Type B pancreatic cell (in vitro differentiated cells): ENCODE results near the gene CBS. TPM values are rescaled to one million over a fixed set of nuclear protein-coding genes. Genes with fewer than 3 reads are reported as not detected.

Experiments used
- DNase-seq: peaks from one replicate; pipeline ENCODE4 v3.0.0; 2021; ENCODE audit warnings: mixed read lengths; ENCODE audit not compliant: unreplicated experiment; ENCODE audit errors: extremely low spot score
- H3K27ac Mint-ChIP-seq: 2 replicates; pipeline ENCODE4 v1.8.0; 2021; ENCODE audit warnings: mild to moderate bottlenecking, mixed read lengths
- H3K27me3 Mint-ChIP-seq: 2 replicates; pipeline ENCODE4 v1.8.0; 2021; ENCODE audit warnings: mixed read lengths
- H3K36me3 Mint-ChIP-seq: 2 replicates; pipeline ENCODE4 v1.8.0; 2021; ENCODE audit warnings: mixed read lengths
- H3K4me1 Mint-ChIP-seq: one replicate; pipeline ENCODE4 v1.8.0; 2021; ENCODE audit warnings: mixed read lengths; ENCODE audit not compliant: unreplicated experiment
- H3K4me3 Mint-ChIP-seq: 2 replicates; pipeline ENCODE4 v1.8.0; 2021; ENCODE audit warnings: mild to moderate bottlenecking, mixed read lengths
- H3K9me3 Mint-ChIP-seq: 2 replicates; pipeline ENCODE4 v1.8.0; 2021; ENCODE audit warnings: mixed read lengths
- total RNA-seq: library from RNA; stranded (reverse); gene quantifications from 2 replicates; pipeline ENCODE4 v1.2.1, GENCODE V29; 2021; ENCODE audit warnings: low replicate concordance
- TF ChIP-seq, protein P1 (sequence below): fragments of 200-600 bp; sonication (generic); conservative IDR thresholded peaks from 2 replicates; pipeline ENCODE4 v1.5.0; 2021; ENCODE audit warnings: antibody characterized with exemption, mild to moderate bottlenecking

CBS gene
- total RNA-seq, 1 donor from 2014 or later: 68.6 TPM

DNA sequence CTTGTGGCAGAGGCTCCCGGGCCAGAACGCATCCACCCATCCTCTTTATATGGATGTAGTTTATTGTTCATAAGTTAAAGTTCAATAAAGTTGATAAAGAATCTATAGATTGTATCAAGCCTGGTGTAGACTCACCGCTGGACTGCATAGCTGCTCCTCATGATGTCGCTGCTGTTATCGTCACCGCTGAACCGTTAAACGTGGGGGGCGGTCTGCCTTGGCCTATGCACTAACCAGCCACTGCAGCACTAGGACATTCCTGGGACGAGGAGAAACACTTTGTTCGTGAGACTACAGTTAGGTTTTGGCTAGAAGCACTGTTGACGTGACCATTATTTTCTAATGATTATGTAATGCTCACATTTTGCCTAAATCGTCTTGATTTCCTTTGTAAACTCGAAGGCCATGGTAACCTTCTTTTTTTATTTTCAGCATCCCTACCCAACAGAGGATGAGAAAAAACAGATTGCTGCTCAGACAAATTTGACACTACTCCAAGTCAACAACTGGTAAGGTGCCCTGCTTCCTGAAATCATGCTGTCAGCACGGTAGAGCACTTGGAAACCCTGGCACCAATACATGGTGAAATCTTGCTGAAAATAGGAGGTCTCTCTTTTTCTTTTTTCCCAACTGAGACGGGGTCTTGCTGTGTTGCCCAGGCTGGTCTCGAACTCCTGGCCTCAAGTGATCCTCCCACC is 51.0 kb downstream of the CBS start:
- no peaks in the 10 kb centered on the region for H3K27me3 Mint-ChIP-seq
- no peaks in the 10 kb centered on the region for H3K9me3 Mint-ChIP-seq
- H3K27ac Mint-ChIP-seq: no peak overlapping the region
- H3K4me3 Mint-ChIP-seq: no peak overlapping the region
- DNase-seq: no peak
- peaks cover 3% of the 10 kb centered on the region for H3K4me1 Mint-ChIP-seq
- peaks cover 22% of the 10 kb centered on the region for H3K36me3 Mint-ChIP-seq
- TF ChIP-seq, protein P1, sequence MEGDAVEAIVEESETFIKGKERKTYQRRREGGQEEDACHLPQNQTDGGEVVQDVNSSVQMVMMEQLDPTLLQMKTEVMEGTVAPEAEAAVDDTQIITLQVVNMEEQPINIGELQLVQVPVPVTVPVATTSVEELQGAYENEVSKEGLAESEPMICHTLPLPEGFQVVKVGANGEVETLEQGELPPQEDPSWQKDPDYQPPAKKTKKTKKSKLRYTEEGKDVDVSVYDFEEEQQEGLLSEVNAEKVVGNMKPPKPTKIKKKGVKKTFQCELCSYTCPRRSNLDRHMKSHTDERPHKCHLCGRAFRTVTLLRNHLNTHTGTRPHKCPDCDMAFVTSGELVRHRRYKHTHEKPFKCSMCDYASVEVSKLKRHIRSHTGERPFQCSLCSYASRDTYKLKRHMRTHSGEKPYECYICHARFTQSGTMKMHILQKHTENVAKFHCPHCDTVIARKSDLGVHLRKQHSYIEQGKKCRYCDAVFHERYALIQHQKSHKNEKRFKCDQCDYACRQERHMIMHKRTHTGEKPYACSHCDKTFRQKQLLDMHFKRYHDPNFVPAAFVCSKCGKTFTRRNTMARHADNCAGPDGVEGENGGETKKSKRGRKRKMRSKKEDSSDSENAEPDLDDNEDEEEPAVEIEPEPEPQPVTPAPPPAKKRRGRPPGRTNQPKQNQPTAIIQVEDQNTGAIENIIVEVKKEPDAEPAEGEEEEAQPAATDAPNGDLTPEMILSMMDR: no peak

DNA sequence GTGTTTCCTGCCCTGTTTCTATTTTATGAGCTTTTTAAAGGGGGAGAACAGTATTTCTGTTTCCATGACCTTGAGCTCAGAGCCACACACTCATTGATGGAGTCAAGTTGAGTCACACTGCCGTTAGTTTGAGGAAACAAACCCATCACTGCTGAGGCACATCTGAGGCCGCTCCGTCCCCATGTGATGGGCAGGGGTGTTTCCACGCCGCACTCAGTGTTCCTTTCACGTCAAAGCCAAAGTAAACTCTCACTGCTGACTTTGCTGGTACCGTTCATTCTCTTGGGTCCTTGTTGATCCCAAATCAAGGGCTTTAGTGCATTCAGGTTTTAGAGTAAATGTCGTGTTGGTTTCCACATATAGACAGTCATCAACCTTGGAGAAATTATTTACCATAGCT is 52.5 kb downstream of the CBS start:
- Mint-ChIP-seq H3K27ac (no peak overlapping the region), H3K36me3 (peaks cover 16% of the 10 kb centered on the region), H3K27me3 (no peaks in the 10 kb centered on the region), H3K9me3 (no peaks in the 10 kb centered on the region), H3K4me1 (peaks cover 3% of the 10 kb centered on the region), H3K4me3 (no peak overlapping the region)
- no peak for DNase-seq
- TF ChIP-seq, protein P1: no peak

DNA sequence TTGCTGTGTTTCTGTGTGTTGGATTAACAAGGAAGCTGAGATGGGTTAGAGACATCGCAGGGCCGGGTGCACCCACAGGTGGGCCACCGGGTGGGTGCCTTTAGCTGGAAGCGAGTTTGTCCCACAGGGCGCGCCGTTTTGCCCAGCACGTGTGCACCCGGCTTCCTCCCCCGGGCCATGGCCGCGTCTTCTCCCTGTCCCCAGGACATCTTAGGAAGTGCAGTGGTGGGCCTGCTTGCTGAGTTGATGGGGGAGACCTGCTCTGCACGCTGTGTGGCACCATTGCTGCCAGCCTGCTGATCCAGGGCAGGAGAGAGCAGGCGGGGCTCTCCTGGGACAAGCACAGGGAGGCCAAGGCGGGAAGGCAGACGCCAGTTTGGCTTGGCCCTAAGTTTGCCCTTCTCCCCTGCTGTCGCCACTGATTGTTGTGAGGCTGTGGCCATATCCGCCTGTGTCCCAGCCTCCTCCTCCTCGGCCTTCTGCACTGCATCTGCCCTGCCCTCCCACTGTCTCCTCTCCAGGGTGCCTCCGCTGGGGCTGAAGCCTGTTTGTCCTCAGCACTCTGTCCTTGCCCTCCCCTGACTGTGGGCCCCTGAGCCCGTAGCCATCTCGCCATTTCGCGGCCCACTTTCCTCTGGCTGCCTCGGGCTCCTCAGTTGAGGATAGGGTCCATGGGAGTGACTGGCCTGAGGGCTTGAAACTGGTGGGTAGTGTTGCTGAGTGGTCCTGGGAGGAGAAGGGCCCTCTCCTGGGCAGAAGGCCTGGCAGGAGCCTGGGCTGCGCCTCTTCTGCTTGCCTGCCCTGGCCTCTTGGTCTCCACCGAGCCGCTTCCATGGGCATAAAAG is 53.7 kb downstream of the CBS start:
- H3K36me3 Mint-ChIP-seq: peaks cover 10% of the 10 kb centered on the region

DNA sequence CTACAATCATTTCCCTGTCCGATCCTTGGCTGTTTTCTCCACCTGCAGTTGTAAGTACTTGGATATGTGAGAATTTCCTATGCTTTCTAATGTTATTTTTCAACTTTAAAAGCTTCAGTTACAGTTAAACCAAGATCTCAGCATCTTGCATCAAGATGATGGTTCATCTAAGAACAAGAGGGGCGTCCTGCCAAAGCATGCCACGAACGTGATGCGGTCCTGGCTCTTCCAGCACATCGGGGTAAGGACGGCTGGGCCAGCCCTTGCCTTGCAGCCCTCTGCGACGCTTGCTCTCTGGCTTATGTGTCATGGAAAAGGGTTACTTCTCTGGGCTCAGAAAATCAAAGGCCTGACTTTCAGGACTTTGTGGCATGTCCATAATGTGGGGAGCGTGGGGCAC is 54.4 kb downstream of the CBS start:
- no peak for DNase-seq
- H3K4me1 Mint-ChIP-seq: peaks cover 3% of the 10 kb centered on the region
- H3K4me3 Mint-ChIP-seq: no peak overlapping the region
- peaks cover 14% of the 10 kb centered on the region for H3K36me3 Mint-ChIP-seq
- H3K27me3 Mint-ChIP-seq: no peaks in the 10 kb centered on the region
- no peak overlapping the region for H3K27ac Mint-ChIP-seq
- TF ChIP-seq, protein P1: no peak
- no peaks in the 10 kb centered on the region for H3K9me3 Mint-ChIP-seq

More for the DNA sequence above, 53.7 kb downstream of the CBS start:
- no peaks in the 10 kb centered on the region for H3K9me3 Mint-ChIP-seq
- TF ChIP-seq, protein P1: no peak
- no peaks in the 10 kb centered on the region for H3K27me3 Mint-ChIP-seq
- H3K4me1 Mint-ChIP-seq: peaks cover 3% of the 10 kb centered on the region
- no peak overlapping the region for H3K27ac Mint-ChIP-seq
- no peak for DNase-seq
- no peak overlapping the region for H3K4me3 Mint-ChIP-seq

DNA sequence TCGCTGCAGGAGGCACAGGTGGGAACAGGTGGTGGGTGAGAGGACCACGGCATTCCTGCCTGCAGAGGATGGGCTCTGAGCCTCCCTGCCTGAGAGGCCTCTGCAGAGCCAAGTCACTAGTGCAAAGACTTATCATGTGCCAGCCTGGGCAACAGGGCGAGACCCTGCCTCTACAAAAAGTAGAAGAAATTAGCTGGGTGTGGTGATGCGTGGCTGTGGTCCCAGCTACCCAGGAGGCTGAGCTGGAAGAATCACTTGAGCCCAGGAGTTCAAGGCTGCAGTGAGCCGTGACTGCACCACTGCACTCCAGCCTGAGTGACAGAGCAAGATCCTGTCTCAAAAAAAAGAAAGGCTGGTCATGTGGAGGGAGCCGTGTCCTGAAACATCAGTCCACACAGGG is 54.9 kb downstream of the CBS start:
- no peak overlapping the region for H3K4me3 Mint-ChIP-seq
- peaks cover 14% of the 10 kb centered on the region for H3K36me3 Mint-ChIP-seq
- no peaks in the 10 kb centered on the region for H3K9me3 Mint-ChIP-seq
- H3K4me1 Mint-ChIP-seq: peaks cover 3% of the 10 kb centered on the region
- H3K27ac Mint-ChIP-seq: no peak overlapping the region
- no peaks in the 10 kb centered on the region for H3K27me3 Mint-ChIP-seq
- TF ChIP-seq, protein P1: no peak
- DNase-seq: no peak
